Dermis blood vessel endothelial cell (primary cell): ENCODE measurements around the gene DNM1. TPM values are rescaled to one million over a fixed set of nuclear protein-coding genes. Genes with fewer than 3 reads are reported as not detected.
A peak's percentile ranks its signal among the peaks of the same experiment; 100 is the strongest.

Experiments
- DNase-seq: peaks from one replicate; pipeline ENCODE4 v3.0.0; 2010
- total RNA-seq: library from RNA; depleted of rRNA; stranded (reverse); fragments of >200 nt; gene quantifications from 2 replicates; pipeline ENCODE4 v1.2.3, GENCODE V29; 2014

Gene DNM1
- total RNA-seq, 1 donor from 2014 or later: 0.17 TPM

DNA sequence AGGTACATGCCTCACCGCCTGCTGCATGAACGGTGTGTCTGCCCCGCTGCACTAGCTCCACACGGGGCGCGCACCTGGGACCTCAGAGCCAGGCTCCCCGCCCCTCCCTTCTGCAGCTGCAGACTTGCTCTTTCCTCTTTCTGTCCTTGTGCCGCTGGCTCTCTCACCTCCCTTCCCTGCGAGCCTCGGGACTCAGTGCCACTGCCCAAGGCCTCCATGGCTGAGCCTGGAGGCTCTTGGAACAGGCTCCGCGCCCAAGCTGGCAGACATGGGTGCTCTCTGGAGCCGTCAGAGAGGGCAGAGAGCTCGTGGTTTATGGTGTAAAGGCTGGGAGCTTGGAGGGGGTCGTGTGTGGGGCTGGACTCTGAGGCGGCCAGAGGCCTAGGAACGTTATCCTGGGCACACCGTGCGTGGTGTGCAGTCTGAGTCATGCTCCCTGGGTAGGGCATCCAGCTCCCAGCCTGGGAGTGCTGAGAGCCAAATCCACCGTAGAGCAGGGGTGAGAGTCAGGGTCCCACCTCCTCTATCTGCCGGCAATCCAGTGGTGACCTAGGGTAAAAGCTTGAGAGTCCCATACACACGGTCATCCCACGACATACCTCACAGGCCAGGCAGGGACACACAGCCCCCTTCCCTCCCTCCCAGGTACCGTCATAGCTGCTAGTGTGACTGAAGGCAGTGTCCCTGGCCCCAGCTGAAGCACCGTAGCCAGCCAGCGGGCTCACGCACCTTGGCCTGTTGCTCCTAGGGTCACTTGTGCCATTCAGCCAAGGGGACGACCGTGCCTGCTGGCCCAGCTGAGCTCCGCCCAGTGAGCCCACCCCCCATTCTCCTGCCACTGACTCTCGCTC lies 50.2 kb downstream of the DNM1 start:
- no peak for DNase-seq

DNA sequence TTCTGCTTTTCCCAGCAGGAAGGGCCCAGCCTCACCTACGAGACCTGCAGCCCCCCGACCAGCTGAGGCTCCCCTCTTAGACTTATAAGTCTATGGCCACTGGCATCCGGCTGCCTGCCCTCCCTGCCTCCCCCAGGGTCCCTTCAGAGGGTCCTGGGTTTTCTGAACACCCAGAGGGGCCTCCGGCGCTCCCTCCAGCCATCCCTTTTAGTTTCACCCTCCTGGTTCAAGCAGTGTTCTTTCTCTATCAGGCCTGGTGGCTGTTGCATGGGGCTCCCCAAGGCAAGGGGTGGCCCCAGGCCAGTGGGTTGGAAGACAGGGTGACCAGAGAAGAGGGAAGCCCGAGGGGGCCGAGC lies 50.8 kb downstream of the DNM1 start:
- DNase-seq: no peak

DNA sequence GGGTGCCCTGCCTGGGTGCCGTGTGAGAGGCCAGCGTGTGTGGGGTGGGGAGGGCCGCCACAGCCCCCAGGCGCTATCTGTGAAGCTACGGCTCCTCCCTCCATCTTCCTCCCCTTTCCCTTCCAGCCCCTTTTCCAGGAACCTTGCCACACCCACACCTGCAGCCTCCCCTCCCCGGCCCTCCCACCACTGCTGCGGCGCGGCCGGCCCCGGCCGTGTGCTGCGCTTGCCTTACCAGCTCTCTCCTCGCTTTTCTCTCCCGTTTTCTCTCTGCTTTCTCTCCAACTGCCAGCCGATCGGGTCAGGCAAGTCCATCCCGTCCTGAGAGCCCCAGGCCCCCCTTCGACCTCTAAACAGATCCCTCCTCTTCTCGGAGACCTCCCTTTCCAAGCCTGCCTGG lies 51.2 kb downstream of the DNM1 start:
- no peak for DNase-seq

DNA sequence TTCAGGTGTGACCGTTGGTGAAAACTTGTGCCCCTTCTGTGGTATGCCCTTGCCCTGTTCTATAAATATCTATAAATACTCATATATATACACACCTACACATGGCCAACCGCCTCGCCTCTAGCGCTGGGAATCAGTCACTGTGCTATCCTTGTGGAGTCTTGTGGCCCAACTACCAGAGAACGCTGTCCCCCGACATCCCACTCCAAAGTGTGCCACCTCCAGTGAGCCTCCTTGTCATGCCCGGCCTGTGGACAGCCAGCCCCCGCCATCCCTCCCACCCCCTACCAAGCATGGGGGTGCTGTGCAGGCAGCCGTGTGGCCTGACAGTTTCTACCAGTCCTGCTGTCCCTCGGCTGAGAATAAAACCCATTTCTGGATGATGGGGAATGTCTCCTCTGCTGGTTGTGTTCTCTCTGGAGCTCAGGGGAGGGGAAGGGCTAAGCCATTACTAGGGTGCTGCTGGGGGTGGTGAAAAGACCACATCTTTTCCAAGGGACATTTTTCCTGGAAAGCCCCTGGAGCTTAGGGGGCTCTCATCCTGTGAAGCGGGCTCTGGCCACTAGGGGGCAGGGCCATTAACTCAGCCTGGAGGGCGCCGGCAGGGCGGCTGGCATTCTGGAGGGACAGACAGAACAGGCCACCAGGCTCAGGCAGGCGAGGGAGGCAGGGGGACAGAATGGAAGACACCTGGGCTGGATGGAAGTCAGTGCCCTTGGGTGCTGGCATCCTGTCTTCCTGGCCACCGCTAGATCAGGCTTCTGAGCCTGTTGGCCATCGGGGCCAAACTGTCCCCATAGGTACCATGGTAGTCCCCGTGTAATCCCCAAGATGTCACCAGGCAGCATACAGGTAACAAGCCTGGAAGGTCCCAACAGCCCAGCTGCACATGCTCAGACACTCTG lies 51.9 kb downstream of the DNM1 start:
- DNase-seq: peak; percentile 77

DNA sequence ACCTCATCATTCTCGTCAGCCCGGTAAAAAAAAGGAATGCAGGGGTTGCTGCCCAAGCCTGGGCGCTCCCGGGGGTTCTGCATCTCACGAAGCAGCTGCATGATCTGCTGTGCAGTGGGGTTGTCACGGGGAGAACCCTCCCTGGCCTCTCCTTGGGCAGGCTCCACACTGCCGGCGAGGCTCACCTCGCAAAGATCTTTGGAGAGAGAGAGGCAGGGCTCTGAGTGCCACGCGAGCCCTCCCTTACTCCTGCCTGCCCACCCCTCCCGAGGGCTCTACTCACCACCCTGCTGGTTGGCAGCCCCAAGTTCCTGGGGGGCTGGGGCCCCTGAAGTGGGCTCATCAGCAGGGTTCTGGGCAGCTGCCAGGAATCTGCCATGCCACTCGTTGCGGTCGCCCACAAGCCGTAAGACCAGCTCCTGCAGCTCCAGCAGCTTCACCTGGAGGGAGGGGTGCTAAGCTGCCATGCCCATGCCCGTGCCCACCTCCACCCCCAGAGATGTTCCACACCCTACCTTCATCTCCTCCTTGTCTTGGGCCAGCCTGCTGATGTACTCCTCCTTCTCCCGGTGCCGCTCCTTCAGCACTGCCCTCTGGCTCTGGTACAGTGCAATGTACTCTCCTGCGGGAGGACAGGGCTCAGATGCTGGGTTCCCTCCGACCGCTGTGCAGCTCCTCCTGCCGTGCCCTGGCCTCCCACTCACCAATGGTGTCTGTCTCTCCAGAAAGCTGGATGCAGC lies 54.1 kb downstream of the DNM1 start:
- DNase-seq: no peak

DNA sequence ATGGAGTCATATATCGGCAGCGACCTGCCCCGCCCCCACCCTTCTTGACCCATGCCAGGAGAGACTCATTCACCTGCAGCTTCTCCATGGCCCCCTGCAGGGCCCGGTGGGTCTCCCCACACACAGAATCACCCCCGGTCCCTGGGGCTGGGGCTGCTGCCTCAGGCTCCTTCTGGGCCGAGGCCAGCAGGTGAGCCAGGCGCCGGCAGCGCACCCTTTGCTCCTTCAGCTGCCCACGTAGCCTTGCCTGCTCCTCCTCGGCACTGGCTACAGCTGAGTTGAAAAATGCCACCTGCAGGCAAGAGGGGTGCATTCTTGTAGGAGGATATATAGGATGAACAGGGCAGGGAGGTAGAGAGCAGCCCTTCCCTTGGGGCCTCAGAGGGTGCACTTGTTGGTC lies 54.7 kb downstream of the DNM1 start:
- DNase-seq: no peak

DNA sequence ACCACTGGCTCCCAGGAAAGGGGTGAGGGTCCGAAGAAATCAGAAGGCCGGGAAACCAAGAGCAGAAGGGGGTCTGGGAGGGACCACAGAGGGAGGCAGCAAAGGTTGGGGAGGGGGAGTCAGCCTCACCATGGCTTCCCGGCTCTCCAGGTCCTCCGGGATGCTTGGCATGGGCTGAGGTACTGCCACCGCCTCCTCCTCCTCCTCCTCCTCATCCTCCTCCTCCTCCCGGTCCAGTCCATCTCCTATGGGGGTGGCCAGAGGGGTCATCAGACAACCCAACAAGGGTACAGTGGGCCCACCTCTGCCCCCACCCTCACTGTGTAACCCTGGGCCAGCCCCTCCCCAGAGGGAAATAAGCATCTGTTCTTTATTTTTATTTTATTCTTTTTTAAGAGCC lies 55.1 kb downstream of the DNM1 start:
- no peak for DNase-seq

DNA sequence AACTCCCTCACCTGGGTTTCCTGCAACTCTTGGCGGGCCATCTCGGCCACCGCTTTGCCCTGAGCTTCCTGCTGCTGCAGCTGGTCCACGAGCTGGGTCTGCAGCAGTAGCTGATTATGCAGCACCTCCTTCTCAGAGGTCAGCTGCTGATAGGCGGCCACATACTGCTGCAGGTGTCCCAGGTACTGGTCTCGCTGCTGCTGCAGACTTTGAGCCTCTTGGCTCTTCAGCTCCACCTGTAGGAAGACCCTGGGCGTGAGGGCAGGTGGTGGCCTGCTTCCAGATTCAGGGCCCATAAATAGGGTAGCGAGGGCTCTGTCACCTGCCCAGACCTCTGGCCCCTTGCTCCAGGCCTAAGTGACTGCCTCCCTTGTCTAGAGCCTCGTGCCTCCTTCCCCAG lies 56.0 kb downstream of the DNM1 start:
- no peak for DNase-seq

DNA sequence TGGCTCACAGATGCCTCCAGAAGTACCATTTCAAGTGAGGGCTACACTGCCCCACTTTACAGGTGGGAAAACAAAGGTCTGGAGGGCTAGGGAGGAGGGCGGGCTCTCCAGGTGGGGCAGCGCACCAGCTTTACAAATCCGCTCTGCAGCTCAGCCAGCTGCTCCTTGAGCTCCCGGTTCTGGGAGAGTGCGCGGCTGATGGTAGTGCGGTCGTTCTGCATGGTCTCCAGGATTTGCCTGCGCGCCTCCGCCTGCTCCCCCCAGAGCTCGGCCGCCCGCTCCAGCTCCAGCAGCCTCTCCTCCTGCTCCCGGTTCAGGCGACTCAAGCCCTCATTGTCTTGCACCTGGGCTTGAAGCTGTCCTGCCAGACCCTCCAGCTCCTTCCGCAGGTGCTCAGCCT lies 57.2 kb downstream of the DNM1 start:
- no peak for DNase-seq

DNA sequence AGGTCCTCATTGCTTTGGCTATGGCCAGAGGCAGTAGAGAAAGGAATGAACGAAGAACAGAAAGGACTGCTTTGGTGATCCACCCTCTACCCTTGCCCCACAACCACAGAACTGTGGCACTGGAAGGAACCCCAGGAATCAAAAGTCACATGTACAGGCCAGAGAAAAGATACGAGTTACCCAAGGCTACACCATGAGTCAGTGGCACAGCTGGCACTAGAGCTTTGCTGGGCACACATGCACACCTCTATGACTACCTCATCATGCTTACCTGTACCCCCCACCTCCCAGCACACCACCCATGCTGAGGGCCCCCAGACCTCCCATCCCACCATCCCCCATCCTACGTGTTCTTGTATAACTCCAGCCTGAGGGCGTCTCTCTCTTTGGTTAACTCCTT lies 59.5 kb downstream of the DNM1 start:
- no peak for DNase-seq

DNA sequence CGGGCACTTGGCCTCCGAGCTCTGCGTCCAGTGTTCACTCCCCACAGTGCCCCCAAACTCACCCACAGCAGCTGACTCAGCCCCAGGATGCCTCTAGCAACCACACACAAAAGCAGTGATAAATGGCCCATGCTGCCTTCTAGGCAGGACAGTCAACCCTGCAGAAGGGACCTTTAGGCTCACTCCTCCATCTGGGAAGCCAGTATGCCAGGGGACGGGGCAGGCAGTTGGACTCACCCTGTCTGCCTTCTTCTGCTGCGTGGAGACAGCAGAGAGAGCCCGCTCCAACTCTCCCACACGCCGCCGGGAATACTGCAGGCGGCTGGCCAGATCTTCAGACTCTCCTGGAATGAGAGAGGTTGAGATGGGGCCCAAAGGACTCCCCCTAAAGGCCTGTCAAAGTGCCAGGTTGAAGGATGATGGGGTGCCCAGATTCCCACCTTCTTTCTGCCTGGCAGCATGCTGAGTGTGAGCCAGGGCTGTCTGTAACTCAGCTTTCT lies 62.2 kb downstream of the DNM1 start:
- no peak for DNase-seq

DNA sequence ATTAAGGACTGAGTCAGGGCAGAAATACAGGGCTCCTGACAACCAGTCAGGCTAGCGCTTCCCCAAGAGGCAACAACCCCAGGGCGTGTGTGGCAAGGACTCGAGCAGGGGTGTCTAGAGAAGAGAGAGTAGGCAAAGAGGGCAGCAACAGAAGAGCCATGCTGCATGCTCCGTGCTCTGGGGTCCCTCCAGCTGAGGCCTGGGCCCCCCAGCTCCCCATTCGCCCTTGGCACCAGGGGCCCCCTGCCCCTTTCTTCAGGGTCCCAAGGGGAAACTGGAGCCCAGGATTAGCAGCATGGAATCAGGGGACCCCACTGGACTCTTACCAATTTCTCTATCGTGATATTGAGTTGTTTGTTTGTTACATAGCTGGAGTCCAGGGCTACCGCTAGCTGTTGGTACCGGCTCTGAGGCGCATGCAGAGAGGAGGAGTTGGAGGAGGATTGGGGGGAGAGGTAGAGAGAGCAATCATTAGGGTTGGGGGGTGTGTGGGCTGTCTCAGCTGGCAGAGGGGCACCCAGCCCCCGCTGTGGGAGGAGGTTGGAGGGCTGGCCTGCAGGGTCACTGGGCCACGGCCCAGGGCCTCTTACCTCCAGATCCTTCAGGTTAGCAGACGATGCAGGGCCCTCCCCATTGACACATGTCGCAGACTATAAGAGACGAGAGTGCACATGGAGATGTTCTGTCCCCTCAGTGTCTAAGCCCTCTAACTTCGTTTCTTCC lies 63.9 kb downstream of the DNM1 start:
- no peak for DNase-seq

DNA sequence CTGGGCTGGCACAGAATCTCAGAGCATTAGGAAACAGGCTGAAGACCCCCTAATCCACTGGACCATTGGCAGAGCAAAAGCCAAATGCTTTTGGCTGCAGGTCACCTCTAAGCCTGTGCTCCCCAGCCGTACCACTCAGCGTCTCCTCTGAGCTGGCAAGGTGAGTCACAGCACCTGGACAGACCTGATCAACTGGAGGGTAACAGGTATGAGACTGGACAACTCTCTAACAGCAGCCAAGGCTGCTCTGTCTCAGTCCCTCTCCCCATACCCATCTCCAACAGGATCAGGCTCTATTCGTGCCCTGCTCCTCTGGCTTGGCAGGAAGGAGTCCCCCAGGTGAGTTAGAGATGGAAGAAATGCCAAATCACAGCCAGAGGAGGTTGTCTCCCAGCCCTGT lies 67.9 kb downstream of the DNM1 start:
- no peak for DNase-seq

DNA sequence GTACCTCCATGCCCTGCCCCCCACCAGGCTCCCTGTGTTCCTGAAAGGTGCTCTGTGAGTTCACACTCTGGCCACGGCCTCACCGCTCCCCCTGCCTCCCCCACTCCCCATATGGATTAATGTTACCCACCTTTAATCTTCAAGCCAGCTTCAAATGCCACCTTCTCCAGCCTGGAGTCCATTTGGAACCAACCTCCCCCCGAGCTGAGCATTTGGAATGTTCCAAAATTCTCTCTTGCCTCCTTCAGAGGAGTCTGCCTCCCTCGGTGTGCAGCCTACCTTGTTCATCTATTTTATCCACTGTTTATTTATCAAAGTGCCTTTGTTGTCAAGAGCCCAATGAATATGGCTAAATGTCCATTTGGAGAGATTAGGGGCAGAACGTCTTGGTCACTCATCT lies 68.3 kb downstream of the DNM1 start:
- DNase-seq: no peak

DNA sequence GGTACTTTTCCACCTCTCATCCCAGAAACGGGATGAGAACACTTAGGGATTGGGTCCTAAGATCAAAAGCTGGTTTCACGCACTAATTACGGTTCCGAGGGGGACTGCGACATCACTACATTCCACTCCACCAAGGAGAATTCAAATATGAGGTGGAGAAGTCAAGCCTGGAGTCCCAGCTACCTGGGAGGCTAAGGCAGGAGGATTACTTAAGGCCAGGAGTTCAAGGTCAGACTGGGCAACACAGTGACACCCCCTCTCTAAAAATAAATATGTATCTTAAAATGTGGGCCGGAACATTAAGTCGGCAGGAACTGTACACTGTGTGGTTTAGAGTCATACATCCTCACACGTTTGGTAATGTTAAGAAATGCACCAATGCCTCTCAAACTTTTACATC lies 71.1 kb downstream of the DNM1 start:
- no peak for DNase-seq

DNA sequence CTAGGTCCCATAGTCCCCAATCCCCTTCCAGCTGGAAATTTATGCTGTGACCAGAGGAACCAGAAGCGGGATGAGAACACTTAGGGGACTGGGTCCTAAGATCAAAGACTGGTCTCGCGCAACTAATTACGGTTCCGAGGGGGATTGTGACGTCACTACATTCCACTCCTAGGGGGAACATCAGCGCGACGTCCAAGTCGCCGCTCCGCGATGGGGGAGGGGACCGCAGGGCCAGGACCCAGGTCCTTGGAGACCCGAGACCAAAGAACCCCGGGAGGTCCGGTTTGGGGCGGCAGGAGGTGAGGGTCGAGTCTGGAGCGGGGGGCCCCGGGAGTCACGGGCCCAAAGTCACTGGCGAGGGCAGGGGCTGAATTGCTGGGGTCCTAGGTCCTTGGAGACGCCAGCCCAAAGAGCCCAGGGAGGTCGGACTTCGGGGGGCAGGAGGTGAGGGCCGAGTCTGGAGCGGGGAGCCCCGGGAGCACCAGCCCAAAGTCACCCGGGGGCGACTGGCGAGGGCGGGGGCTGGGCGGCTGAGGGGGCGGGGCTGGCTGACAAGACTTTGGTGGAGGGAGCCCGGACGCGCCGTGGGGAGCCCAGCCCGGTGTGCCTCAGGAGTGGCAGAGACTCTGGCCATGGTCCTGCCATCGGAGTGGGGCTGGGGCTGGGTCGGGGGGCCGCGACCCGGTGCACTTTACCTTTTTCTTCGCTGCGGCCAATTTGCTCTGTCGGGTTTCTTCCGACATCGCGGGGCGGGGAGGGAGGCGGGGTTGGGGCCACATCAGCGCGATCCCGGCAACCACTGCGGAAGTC lies 72.2 kb downstream of the DNM1 start, which contains the start of gene GOLGA2:
GOLGA2 (minus strand) TSS at position 810 of the 810 bp plus-strand sequence; CDS start at position 779, 31 bp downstream.
- peak; percentile 70 for DNase-seq

DNA sequence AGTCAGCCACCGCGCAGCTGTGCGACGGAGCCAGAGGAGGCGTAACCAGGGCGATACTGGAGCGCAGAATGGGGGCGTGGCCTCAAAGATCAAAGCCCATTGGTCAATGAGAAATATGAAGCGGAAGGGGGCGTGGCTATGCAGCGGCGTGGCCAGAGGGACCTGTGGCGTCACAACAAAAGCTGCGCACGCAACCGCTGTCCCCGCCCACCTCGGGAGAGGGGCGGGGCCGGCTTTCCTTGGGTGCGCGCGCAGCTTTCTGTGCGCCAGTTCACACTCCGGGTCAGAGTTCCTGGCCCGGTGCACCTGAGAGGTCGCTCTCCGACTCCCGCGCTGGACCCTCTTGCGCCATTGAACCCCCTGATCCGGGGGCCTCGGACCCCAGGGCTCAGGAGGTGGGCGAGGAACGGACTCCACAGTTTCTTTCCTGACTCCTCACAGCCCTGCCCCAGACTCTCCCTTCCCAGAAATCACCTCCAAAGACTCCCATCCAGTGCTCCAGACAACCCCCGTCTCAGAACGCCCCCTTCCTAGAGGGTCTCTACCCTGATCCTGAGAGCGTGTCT lies 72.9 kb downstream of the DNM1 start, which contains the start of gene SWI5:
SWI5 (plus strand) TSS at position 269 of the 566 bp plus-strand sequence.
- DNase-seq: peak; percentile 100

DNA sequence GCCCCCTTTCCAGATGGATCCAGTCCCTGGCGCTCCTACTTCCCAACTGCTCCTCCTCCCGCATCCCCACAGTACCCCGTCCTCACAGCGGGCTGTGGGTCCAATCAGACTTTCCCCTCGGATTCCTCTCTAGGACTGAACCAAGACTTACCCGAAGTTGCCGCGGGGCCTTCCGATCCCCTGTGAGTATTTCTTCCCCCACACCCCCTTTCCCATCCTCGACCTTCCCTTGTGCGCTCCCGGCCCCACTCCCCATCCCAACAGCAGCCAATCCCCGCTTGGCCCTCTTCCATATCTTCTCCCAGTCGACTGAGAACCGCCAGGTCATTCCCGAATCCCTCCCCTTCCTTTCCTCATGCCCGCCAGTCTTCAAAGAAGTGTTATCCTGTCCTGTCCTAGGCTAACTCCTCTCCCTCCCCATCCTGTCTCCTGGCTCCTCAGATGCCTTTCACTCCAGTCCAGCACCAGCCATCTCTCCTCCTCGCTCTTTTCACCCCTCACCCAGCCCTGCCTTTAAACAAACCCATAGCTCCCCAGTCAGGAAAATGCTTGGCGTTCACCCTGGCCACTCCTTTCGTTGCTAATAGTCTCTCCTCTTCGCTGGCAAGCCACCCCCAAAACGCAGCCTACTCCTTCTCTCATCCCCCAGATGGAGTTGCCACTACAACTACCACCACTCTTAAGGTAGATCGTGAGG lies 73.5 kb downstream of the DNM1 start:
- DNase-seq: peak; percentile 47

DNA sequence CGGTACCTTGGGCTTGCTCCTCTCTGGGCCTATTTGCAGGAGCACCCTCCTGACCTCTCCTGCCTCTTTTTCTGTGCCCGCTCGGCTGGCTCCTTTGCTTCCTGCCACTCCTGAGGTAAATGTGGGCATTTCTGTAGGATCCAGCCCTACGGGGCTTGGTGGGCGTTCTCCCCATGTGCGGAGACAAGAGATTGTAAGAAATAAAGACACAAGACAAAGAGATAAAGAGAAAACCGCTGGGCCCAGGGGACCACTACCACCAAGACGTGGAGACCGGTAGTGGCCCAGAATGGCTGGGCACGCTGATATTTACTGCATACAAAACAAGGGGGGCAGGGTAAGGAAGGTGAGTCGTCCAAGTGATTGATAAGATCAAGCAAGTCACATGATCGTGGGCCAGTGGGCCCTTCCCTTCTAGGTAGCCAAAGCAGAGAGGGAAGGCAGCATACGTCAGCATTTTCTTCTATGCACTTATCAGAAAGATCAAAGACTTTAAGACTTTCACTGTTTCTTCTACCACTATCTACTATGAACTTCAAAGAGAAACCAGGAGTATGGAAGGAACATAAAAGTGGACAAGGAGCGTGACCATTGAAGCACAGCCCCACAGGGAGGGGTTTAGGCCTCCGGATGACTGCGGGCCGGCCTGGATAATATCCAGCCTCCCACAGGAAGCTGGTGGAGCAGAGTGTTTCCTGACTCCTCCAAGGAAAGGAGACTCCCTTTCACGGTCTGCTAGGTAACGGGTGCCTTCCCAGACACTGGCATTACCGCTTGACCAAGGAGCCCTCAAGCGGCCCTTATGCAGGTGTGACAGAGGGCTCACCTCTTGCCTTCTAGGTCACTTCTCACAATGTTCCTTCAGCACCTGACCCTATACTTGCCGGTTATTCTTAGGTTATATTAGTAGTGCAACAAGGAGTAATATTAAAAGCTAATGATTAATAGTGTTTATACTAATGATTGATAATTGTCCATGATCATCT lies 76.2 kb downstream of the DNM1 start:
- DNase-seq: peak; percentile 73
